Measurements from ENCODE around the gene PSEN2. TPM values are rescaled to one million over a fixed set of nuclear protein-coding genes. Genes with fewer than 3 reads are reported as not detected.

PSEN2 gene
- total RNA-seq (10 to 100 TPM; 23.2 to 56.8 (median 32.8) TPM), polyA plus RNA-seq (10 to 100 TPM in 2 of 3 donors, 1 to 10 TPM in 1; 4.4 to 16.9 (median 10.8) TPM)

- intact Hi-C loops (cut with DNase I), result loop anchor here (5.0 kb wide), 1 partner anchor 67 kb away; no protein-coding TSS in a partner anchor
- DNase-seq, result peak; percentile 86
These were observed at the start of gene PSEN2 for GRCh38 chr1:226870401-226871279. PSEN2 (plus strand) TSS chr1:226870616; CDS start chr1:226881908, 11,292 bp downstream.

GRCh38 chr1:226820941-226821718, 49.3 kb upstream of the PSEN2 start:
- Histone ChIP-seq H3K27me3 (no peaks in the 10 kb centered on the region), H3K4me3 (no peak overlapping the region), H3K27ac (peak overlapping the region; percentile 87 to 93 (median 90)), H3K4me1 (peaks cover 0 to 34% (median 28%) of the 10 kb centered on the region in 4 donors), H3K36me3 (no peaks in the 10 kb centered on the region), H3K9me3 (no peaks in the 10 kb centered on the region)
- WGBS, 2 donors, result 62 to 71% methylated on average over 8 of the region's 8 CpGs
- TF ChIP-seq CTCF (IDR thresholded peaks at IDR 0.05) (no peak), POLR2AphosphoS5 (IDR thresholded peaks at IDR 0.05) (peak; percentile 98 to 100 (median 99)), EP300 (IDR thresholded peaks at IDR 0.05) (peak; percentile 97 to 100 (median 98)), POLR2A (IDR thresholded peaks at IDR 0.05) (no peak)
- peak; percentile 99 for DNase-seq
- intact Hi-C loops (cut with DNase I), result loop anchor here (2.0 to 10.0 kb wide), 4 partner anchors 36 to 396 kb away; partner anchors contain the start of gene ITPKB

More at GRCh38 chr1:226870401-226871279, at the start of gene PSEN2:
- H3K27me3 ChIP-seq, result no peaks in the 10 kb centered on the region
- TF ChIP-seq CTCF (IDR thresholded peaks at IDR 0.05) (peak in 2 of 4 experiments; percentile 23 to 29), POLR2A (IDR thresholded peaks at IDR 0.05) (no peak), POLR2AphosphoS5 (IDR thresholded peaks at IDR 0.05) (no peak)
- 1% methylated on average over 97 of the region's 97 CpGs for WGBS, 2 donors
- H3K4me3 ChIP-seq, result peak within 1 kb of the TSS; percentile 65 to 83 (median 75)
- H3K9me3 ChIP-seq, result no peaks in the 10 kb centered on the region
- peak within 1 kb of the TSS; percentile 82 to 86 (median 84) for H3K27ac ChIP-seq
- H3K36me3 ChIP-seq, result peaks cover 0 to 2% (median under 1%) of the 10 kb centered on the region in 4 donors
- H3K4me1 ChIP-seq, result peaks cover 0 to 21% (median 16%) of the 10 kb centered on the region in 4 donors

GRCh38 chr1:226821719-226822085, 48.7 kb upstream of the PSEN2 start:
- Histone ChIP-seq H3K4me1 (peaks cover 0 to 30% (median 24%) of the 10 kb centered on the region in 4 donors), H3K27me3 (no peaks in the 10 kb centered on the region), H3K9me3 (no peaks in the 10 kb centered on the region), H3K27ac (peak overlapping the region; percentile 87 to 93 (median 90)), H3K36me3 (no peaks in the 10 kb centered on the region), H3K4me3 (no peak overlapping the region)
- intact Hi-C loops (cut with DNase I), result loop anchor here (2.0 to 10.0 kb wide), 4 partner anchors 37 to 397 kb away; partner anchors contain the start of gene ITPKB
- DNase-seq, result no peak
- TF ChIP-seq CTCF (IDR thresholded peaks at IDR 0.05), result no peak
- WGBS, 2 donors, result 54 to 57% methylated on average over 1 of the region's 1 CpG

GRCh38 chr1:226823643-226824042, 46.8 kb upstream of the PSEN2 start:
- Histone ChIP-seq H3K36me3 (no peaks in the 10 kb centered on the region), H3K27me3 (no peaks in the 10 kb centered on the region), H3K4me3 (no peak overlapping the region), H3K4me1 (peaks cover 0 to 48% (median 38%) of the 10 kb centered on the region in 4 donors), H3K27ac (peak overlapping the region; percentile 87 to 93 (median 90)), H3K9me3 (no peaks in the 10 kb centered on the region)
- no peak for DNase-seq
- WGBS, 2 donors, result 88 to 91% methylated on average over 5 of the region's 5 CpGs
- TF ChIP-seq CTCF (IDR thresholded peaks at IDR 0.05), result no peak
- no peak for TF ChIP-seq POLR2AphosphoS5 (IDR thresholded peaks at IDR 0.05)
- no peak for TF ChIP-seq EP300 (IDR thresholded peaks at IDR 0.05)
- TF ChIP-seq POLR2A (IDR thresholded peaks at IDR 0.05), result no peak
- intact Hi-C loops (cut with DNase I), result loop anchor here (10.0 kb wide), 2 partner anchors 119 to 399 kb away; no protein-coding TSS in a partner anchor
